HL-60 (cell line): ENCODE results near the gene SEMA3B.
"Not testable (repeated sequence)": the region's sequence is repeated elsewhere in the genome, so short reads cannot be mapped to it uniquely, and the experiment has no call there.

ENCODE experiments used
- GABPA ChIP-seq: IDR thresholded peaks from 2 replicates; pipeline ENCODE4 v1.6.1; 2012; ENCODE audit warnings: low read depth
- POLR2AphosphoS5 ChIP-seq: IDR thresholded peaks from 2 replicates; pipeline ENCODE4 v1.6.1; 2012; ENCODE audit warnings: low read depth
- SPI1 ChIP-seq: IDR thresholded peaks from 2 replicates; pipeline ENCODE4 v1.6.1; 2012; ENCODE audit warnings: low read depth, mild to moderate bottlenecking, borderline replicate concordance
- TF ChIP-seq, protein P1 (sequence below): IDR thresholded peaks from one replicate; pipeline ENCODE4 v1.5.1; 2011; ENCODE audit warnings: low read length, control low read depth, inconsistent platforms; ENCODE audit not compliant: insufficient read depth
- TF ChIP-seq, protein P2 (sequence below): IDR thresholded peaks from 2 replicates; pipeline ENCODE4 v1.6.1; 2012; ENCODE audit warnings: low read depth; ENCODE audit not compliant: insufficient replicate concordance

DNA sequence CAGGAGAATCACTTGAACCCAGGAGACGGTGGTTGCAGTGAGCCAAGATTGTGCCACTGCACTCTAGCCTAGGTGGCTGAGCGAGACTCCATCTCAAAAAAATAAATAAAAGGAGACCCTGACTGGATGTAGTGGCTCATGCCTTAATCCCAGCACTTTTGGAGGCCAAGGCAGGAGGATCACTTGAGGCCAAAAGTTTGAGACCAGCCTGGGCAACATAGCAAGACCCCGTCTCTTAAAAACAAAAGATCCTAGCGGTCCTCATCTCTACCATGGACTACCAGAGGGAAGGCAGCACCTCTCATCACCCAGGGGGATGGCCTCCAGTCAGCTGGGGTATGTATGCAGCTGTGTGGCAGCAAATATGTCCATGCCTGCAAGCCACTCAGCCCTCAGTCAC is 6.7 kb upstream of the SEMA3B start:
- TF ChIP-seq, protein P1, sequence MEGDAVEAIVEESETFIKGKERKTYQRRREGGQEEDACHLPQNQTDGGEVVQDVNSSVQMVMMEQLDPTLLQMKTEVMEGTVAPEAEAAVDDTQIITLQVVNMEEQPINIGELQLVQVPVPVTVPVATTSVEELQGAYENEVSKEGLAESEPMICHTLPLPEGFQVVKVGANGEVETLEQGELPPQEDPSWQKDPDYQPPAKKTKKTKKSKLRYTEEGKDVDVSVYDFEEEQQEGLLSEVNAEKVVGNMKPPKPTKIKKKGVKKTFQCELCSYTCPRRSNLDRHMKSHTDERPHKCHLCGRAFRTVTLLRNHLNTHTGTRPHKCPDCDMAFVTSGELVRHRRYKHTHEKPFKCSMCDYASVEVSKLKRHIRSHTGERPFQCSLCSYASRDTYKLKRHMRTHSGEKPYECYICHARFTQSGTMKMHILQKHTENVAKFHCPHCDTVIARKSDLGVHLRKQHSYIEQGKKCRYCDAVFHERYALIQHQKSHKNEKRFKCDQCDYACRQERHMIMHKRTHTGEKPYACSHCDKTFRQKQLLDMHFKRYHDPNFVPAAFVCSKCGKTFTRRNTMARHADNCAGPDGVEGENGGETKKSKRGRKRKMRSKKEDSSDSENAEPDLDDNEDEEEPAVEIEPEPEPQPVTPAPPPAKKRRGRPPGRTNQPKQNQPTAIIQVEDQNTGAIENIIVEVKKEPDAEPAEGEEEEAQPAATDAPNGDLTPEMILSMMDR = not testable (repeated sequence)
- TF ChIP-seq SPI1, GABPA, POLR2AphosphoS5: not testable (repeated sequence)
- TF ChIP-seq, protein P2, sequence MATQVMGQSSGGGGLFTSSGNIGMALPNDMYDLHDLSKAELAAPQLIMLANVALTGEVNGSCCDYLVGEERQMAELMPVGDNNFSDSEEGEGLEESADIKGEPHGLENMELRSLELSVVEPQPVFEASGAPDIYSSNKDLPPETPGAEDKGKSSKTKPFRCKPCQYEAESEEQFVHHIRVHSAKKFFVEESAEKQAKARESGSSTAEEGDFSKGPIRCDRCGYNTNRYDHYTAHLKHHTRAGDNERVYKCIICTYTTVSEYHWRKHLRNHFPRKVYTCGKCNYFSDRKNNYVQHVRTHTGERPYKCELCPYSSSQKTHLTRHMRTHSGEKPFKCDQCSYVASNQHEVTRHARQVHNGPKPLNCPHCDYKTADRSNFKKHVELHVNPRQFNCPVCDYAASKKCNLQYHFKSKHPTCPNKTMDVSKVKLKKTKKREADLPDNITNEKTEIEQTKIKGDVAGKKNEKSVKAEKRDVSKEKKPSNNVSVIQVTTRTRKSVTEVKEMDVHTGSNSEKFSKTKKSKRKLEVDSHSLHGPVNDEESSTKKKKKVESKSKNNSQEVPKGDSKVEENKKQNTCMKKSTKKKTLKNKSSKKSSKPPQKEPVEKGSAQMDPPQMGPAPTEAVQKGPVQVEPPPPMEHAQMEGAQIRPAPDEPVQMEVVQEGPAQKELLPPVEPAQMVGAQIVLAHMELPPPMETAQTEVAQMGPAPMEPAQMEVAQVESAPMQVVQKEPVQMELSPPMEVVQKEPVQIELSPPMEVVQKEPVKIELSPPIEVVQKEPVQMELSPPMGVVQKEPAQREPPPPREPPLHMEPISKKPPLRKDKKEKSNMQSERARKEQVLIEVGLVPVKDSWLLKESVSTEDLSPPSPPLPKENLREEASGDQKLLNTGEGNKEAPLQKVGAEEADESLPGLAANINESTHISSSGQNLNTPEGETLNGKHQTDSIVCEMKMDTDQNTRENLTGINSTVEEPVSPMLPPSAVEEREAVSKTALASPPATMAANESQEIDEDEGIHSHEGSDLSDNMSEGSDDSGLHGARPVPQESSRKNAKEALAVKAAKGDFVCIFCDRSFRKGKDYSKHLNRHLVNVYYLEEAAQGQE = not testable (repeated sequence)
